WTC11 (cell line): Measurements from ENCODE around the gene EPHA4. TPM values are rescaled to one million over a fixed set of nuclear protein-coding genes. Genes with fewer than 3 reads are reported as not detected.

Source experiments
- ATAC-seq: fragments of 200-7000 bp; cut with Tn5 transposase; 2 replicates; pipeline ENCODE4 v1.10.0; 2021; ENCODE audit warnings: mild to moderate bottlenecking, moderate library complexity
- CTCF ChIA-PET: fragments of 300-600 bp; sonication (Branson Sonifier 250); formaldehyde crosslinking; loops from one replicate; lab custom pipeline; 2021; ENCODE audit warnings: antibody characterized with exemption; lab: Charles Lee
- POLR2A ChIA-PET: fragments of 350-600 bp; sonication (Branson Sonifier 250); formaldehyde crosslinking; loops from one replicate; lab custom pipeline; 2021; ENCODE audit warnings: antibody characterized with exemption; lab: Charles Lee
- DNase-seq: peaks from one replicate; pipeline ENCODE4 v3.0.0; 2021; ENCODE audit warnings: low spot score
- H3K27ac Mint-ChIP-seq: 2 replicates; pipeline ENCODE4 v1.8.0; 2021; ENCODE audit warnings: mixed read lengths
- H3K27me3 Mint-ChIP-seq: 2 replicates; pipeline ENCODE4 v1.8.0; 2021; ENCODE audit warnings: low read depth, mild to moderate bottlenecking, moderate library complexity, mixed read lengths
- H3K36me3 Mint-ChIP-seq: 2 replicates; pipeline ENCODE4 v1.8.0; 2021; ENCODE audit warnings: mixed read lengths
- H3K4me1 Mint-ChIP-seq: 2 replicates; pipeline ENCODE4 v1.8.0; 2022; ENCODE audit warnings: mixed read lengths
- H3K4me3 Mint-ChIP-seq: 2 replicates; pipeline ENCODE4 v1.8.0; 2021; ENCODE audit warnings: mild to moderate bottlenecking, moderate library complexity, mixed read lengths
- H3K9me3 Mint-ChIP-seq: 2 replicates; pipeline ENCODE4 v1.8.0; 2021; ENCODE audit warnings: mixed read lengths
- ARID4B ChIP-seq: sonication (generic); formaldehyde crosslinking; IDR thresholded peaks from 2 replicates; pipeline ENCODE4 v1.8.0; 2023; ENCODE audit warnings: missing genetic modification reagents, mild to moderate bottlenecking, borderline replicate concordance
- ATF2 ChIP-seq: sonication (generic); formaldehyde crosslinking; IDR thresholded peaks from 2 replicates; pipeline ENCODE4 v1.8.1; 2022; ENCODE audit warnings: low read depth, missing genetic modification reagents, borderline replicate concordance
- CBFB ChIP-seq: sonication (generic); formaldehyde crosslinking; IDR thresholded peaks from 2 replicates; pipeline ENCODE4 v1.8.1; 2022; ENCODE audit warnings: mild to moderate bottlenecking, low read depth, missing genetic modification reagents
- E2F5 ChIP-seq: sonication (generic); formaldehyde crosslinking; IDR thresholded peaks from 2 replicates; pipeline ENCODE4 v1.8.1; 2022; ENCODE audit warnings: mild to moderate bottlenecking, moderate library complexity, missing genetic modification reagents
- ESRRA ChIP-seq: sonication (generic); formaldehyde crosslinking; IDR thresholded peaks from 2 replicates; pipeline ENCODE4 v1.8.1; 2022; ENCODE audit warnings: mild to moderate bottlenecking, missing genetic modification reagents, borderline replicate concordance
- FOXJ3 ChIP-seq: sonication (generic); formaldehyde crosslinking; IDR thresholded peaks from 2 replicates; pipeline ENCODE4 v1.9.0; 2021; ENCODE audit warnings: missing genetic modification reagents, mild to moderate bottlenecking, borderline replicate concordance
- IRF1 ChIP-seq: sonication (generic); formaldehyde crosslinking; IDR thresholded peaks from 2 replicates; pipeline ENCODE4 v1.8.0; 2023; ENCODE audit warnings: missing genetic modification reagents
- MYBL2 ChIP-seq: sonication (generic); formaldehyde crosslinking; IDR thresholded peaks from 2 replicates; pipeline ENCODE4 v1.8.1; 2023; ENCODE audit warnings: mild to moderate bottlenecking, moderate library complexity, missing genetic modification reagents
- NFYB ChIP-seq: sonication (generic); formaldehyde crosslinking; conservative IDR thresholded peaks from 2 replicates; pipeline ENCODE4 v1.8.0; 2022; ENCODE audit warnings: low read depth, missing genetic modification reagents
- NR2C2 ChIP-seq: sonication (generic); formaldehyde crosslinking; IDR thresholded peaks from 2 replicates; pipeline ENCODE4 v1.8.0; 2022; ENCODE audit warnings: mild to moderate bottlenecking, missing genetic modification reagents
- RORB ChIP-seq: fragments of 250-450 bp; sonication (Bioruptor Pico); IDR thresholded peaks from 2 replicates; pipeline ENCODE4 v1.9.0; 2021; ENCODE audit warnings: mild to moderate bottlenecking
- SOX15 ChIP-seq: fragments of 250-450 bp; sonication (Bioruptor Pico); IDR thresholded peaks from 2 replicates; pipeline ENCODE4 v1.9.0; 2021; ENCODE audit warnings: mild to moderate bottlenecking
- ZBTB43 ChIP-seq: sonication (generic); formaldehyde crosslinking; IDR thresholded peaks from 2 replicates; pipeline ENCODE4 v1.8.1; 2023; ENCODE audit warnings: mild to moderate bottlenecking, missing genetic modification reagents
- ZMAT4 ChIP-seq: fragments of 250-450 bp; sonication (Bioruptor Pico); IDR thresholded peaks from 2 replicates; pipeline ENCODE4 v1.9.0; 2021; ENCODE audit warnings: mild to moderate bottlenecking
- ZNF281 ChIP-seq: sonication (generic); formaldehyde crosslinking; IDR thresholded peaks from 2 replicates; pipeline ENCODE4 v1.8.0; 2023; ENCODE audit warnings: mild to moderate bottlenecking, missing genetic modification reagents
- ZNF416 ChIP-seq: fragments of 250-450 bp; sonication (Bioruptor Pico); IDR thresholded peaks from 2 replicates; pipeline ENCODE4 v1.9.0; 2021; ENCODE audit warnings: mild to moderate bottlenecking, inconsistent platforms
- ZNF423 ChIP-seq: fragments of 250-450 bp; sonication (Bioruptor Pico); IDR thresholded peaks from 2 replicates; pipeline ENCODE4 v2.1.2; 2022; ENCODE audit warnings: mild to moderate bottlenecking, moderate library complexity
- ZNF425 ChIP-seq: fragments of 250-450 bp; sonication (Bioruptor Pico); conservative IDR thresholded peaks from 2 replicates; pipeline ENCODE4 v1.9.0; 2021; ENCODE audit warnings: mild to moderate bottlenecking
- total RNA-seq: library from RNA; stranded (reverse); gene quantifications from 3 replicates; pipeline ENCODE4 v1.2.3, GENCODE V29; 2021

Gene EPHA4
- total RNA-seq, 1 experiment from 2014 or later, result 11.0 TPM

- DNase-seq (no peak), ATAC-seq (peak; percentile 90)
- POLR2A ChIA-PET, result no interaction called here
- H3K4me1 Mint-ChIP-seq, result peaks cover 32% of the 10 kb centered on the region
- no peaks in the 10 kb centered on the region for H3K9me3 Mint-ChIP-seq
- no peak overlapping the region for H3K4me3 Mint-ChIP-seq
- peaks cover 95% of the 10 kb centered on the region for H3K27me3 Mint-ChIP-seq
- H3K36me3 Mint-ChIP-seq, result no peaks in the 10 kb centered on the region
- H3K27ac Mint-ChIP-seq, result no peak overlapping the region
- no peak for TF ChIP-seq ZNF423 (CRISPR knock-in tag)
- no peak for TF ChIP-seq NFYB (CRISPR knock-in tag)
- TF ChIP-seq ZMAT4 (CRISPR knock-in tag), result peak; percentile 81; the same call in 1 of the 2 replicates
- no peak for TF ChIP-seq IRF1 (CRISPR knock-in tag)
- no peak for TF ChIP-seq MYBL2
- no peak for TF ChIP-seq FOXJ3 (CRISPR knock-in tag)
- TF ChIP-seq NR2C2, result no peak
- CTCF ChIA-PET, result interaction anchor here (1.5 kb wide), 1 partner anchor 10 kb away, joined by 6 read pairs; no protein-coding TSS in a partner anchor
Measured at GRCh38 chr2:221468317-221468716, 103.8 kb downstream of the EPHA4 start.

- ATAC-seq, result no peak
- H3K27ac Mint-ChIP-seq, result no peak overlapping the region
- no peaks in the 10 kb centered on the region for H3K9me3 Mint-ChIP-seq
- no peak for DNase-seq
- H3K36me3 Mint-ChIP-seq, result no peaks in the 10 kb centered on the region
- POLR2A ChIA-PET, result no interaction called here
- peaks cover 95% of the 10 kb centered on the region for H3K27me3 Mint-ChIP-seq
- no peak overlapping the region for H3K4me3 Mint-ChIP-seq
- CTCF ChIA-PET, result interaction anchor here (1.5 kb wide), 1 partner anchor 11 kb away, joined by 6 read pairs; no protein-coding TSS in a partner anchor
- H3K4me1 Mint-ChIP-seq, result peaks cover 32% of the 10 kb centered on the region
- TF ChIP-seq CBFB (CRISPR knock-in tag) (no peak), ZNF425 (CRISPR knock-in tag) (no peak), ESRRA (CRISPR knock-in tag) (no peak), SOX15 (CRISPR knock-in tag) (no peak), RORB (CRISPR knock-in tag) (no peak), ZNF281 (no peak), E2F5 (no peak), ZNF416 (CRISPR knock-in tag) (no peak), ZBTB43 (no peak), ARID4B (no peak), IRF1 (CRISPR knock-in tag) (no peak), ATF2 (CRISPR knock-in tag) (no peak), FOXJ3 (CRISPR knock-in tag) (no peak)
Measured at GRCh38 chr2:221467610-221468009, 104.5 kb downstream of the EPHA4 start.
